ENCODE data around the gene DNAJC22. TPM values are rescaled to one million over a fixed set of nuclear protein-coding genes. Genes with fewer than 3 reads are reported as not detected.

The DNAJC22 gene
- total and polyA plus RNA-seq, 2 of the 13 experiments (the other 11 are each of a cell fraction or from before 2014, with no cell fraction given), result 25.2 to 31.7 TPM

DNA sequence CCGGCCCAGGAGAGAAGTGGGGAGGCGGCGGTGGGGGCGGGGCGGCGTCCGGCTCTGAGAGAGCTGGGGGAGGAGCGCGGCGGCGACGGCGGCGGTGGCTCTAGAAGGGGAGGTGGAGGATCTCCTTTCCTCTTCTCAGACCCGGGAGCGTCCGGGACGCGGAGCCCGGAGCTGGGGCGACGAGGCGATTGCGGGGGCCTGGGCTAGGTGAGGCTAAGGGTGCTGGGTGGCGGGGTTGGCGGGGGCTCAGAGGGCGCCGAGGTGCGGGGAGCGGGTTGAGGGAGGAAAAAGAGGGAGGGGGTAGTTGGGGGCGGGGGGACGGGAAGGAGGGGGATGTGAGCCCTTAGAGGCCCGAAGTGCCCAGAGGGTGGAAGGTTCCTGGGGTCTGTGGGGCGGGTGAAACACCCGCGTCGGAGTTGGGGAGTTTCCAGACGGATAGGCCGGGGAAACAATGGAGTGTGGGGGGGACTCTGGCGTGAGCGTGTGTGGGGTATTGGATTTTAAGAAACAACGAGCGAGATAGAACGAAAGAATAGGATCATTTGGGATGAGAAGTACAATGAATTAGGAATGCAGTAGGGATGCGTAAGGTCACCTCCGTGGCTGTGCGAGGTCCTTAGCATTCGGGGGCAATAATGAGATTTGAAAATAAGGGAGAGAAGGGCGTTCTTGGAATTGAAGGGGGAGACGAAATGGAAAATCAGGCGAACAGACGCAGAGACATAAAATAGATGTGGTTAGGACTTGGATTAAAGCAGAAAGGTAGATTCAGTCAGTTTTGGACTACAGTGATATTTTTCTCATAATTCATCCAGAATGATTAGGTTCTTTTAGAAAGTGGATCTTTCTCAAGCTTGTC lies 20.9 kb downstream of the DNAJC22 start, which contains the start of gene SPATS2 (continued):
- TF ChIP-seq KLF12 (CRISPR knock-in tag; IDR thresholded peaks at IDR 0.05; ENCODE audit: borderline replicate concordance) (no peak; the same call in 1 of the 2 replicates), MZF1 (CRISPR knock-in tag; IDR thresholded peaks at IDR 0.05; ENCODE audit: borderline replicate concordance) (no peak), ZNF577 (CRISPR knock-in tag; IDR thresholded peaks at IDR 0.05; ENCODE audit: borderline replicate concordance, low read depth) (no peak), MTA3 (CRISPR knock-in tag; IDR thresholded peaks at IDR 0.05) (no peak), THYN1 (CRISPR knock-in tag; IDR thresholded peaks at IDR 0.05; ENCODE audit: borderline replicate concordance, low read depth) (no peak), RAD51 (IDR thresholded peaks at IDR 0.05; ENCODE audit: borderline replicate concordance) (no peak), PRPF4 (IDR thresholded peaks at IDR 0.05; ENCODE audit: low read depth, low read length, poor library complexity, severe bottlenecking) (peak; percentile 77), ZSCAN22 (CRISPR knock-in tag; IDR thresholded peaks at IDR 0.05) (no peak), ZNF24 (IDR thresholded peaks at IDR 0.05) (no peak), ZSCAN9 (CRISPR knock-in tag; IDR thresholded peaks at IDR 0.05; ENCODE audit: borderline replicate concordance) (no peak), ZNF10 (CRISPR knock-in tag; IDR thresholded peaks at IDR 0.05; ENCODE audit: borderline replicate concordance, low read depth) (no peak), DMAP1 (CRISPR knock-in tag; IDR thresholded peaks at IDR 0.05) (no peak), SUZ12 (IDR thresholded peaks at IDR 0.05; ENCODE audit: low read depth, low read length) (no peak), ZNF274 (CRISPR knock-in tag; IDR thresholded peaks at IDR 0.05) (no peak), IRX3 (CRISPR knock-in tag; IDR thresholded peaks at IDR 0.05; ENCODE audit: borderline replicate concordance, low read depth) (no peak), ZNF562 (CRISPR knock-in tag; IDR thresholded peaks at IDR 0.05; ENCODE audit: borderline replicate concordance) (no peak), MYC (CRISPR knock-in tag; IDR thresholded peaks at IDR 0.05; ENCODE audit: borderline replicate concordance) (no peak), TEAD2 (CRISPR knock-in tag; IDR thresholded peaks at IDR 0.05) (no peak), EED (CRISPR knock-in tag; IDR thresholded peaks at IDR 0.05) (no peak), NCOR1 (IDR thresholded peaks at IDR 0.05; ENCODE audit: borderline replicate concordance, low read length) (no peak), SOX6 (IDR thresholded peaks at IDR 0.05) (no peak), SOX6 (CRISPR knock-in tag; IDR thresholded peaks at IDR 0.05) (0 out of 2 replicates have a peak, but pooled peaks have one; percentile 21), CBX5 (CRISPR knock-in tag; IDR thresholded peaks at IDR 0.05; ENCODE audit: borderline replicate concordance) (no peak), RBAK (CRISPR knock-in tag; IDR thresholded peaks at IDR 0.05) (no peak), PPARG (CRISPR knock-in tag; conservative IDR thresholded peaks at IDR 0.05) (no peak), KLF15 (CRISPR knock-in tag; IDR thresholded peaks at IDR 0.05; ENCODE audit: borderline replicate concordance) (0 out of 2 replicates have a peak, but pooled peaks have one; percentile 13), MBD4 (IDR thresholded peaks at IDR 0.05; ENCODE audit: borderline replicate concordance, low read length) (no peak), EP300 (IDR thresholded peaks at IDR 0.05; ENCODE audit: low read depth in 2 of 2, low read length in 2 of 2) (no peak), EP300 (CRISPR knock-in tag; IDR thresholded peaks at IDR 0.05; ENCODE audit: borderline replicate concordance) (no peak), ZNF816 (CRISPR knock-in tag; IDR thresholded peaks at IDR 0.05; ENCODE audit: borderline replicate concordance) (no peak)
- TF ChIP-seq, protein P1, sequence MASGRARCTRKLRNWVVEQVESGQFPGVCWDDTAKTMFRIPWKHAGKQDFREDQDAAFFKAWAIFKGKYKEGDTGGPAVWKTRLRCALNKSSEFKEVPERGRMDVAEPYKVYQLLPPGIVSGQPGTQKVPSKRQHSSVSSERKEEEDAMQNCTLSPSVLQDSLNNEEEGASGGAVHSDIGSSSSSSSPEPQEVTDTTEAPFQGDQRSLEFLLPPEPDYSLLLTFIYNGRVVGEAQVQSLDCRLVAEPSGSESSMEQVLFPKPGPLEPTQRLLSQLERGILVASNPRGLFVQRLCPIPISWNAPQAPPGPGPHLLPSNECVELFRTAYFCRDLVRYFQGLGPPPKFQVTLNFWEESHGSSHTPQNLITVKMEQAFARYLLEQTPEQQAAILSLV (CRISPR knock-in tag; IDR thresholded peaks at IDR 0.05; ENCODE audit: borderline replicate concordance), result no peak
- TF ChIP-seq, protein P2, sequence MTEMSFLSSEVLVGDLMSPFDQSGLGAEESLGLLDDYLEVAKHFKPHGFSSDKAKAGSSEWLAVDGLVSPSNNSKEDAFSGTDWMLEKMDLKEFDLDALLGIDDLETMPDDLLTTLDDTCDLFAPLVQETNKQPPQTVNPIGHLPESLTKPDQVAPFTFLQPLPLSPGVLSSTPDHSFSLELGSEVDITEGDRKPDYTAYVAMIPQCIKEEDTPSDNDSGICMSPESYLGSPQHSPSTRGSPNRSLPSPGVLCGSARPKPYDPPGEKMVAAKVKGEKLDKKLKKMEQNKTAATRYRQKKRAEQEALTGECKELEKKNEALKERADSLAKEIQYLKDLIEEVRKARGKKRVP (CRISPR knock-in tag; IDR thresholded peaks at IDR 0.05), result no peak
